ACHN (cell line): ENCODE data around the gene CR1.
"Not testable (repeated sequence)": the region's sequence is repeated elsewhere in the genome, so short reads cannot be mapped to it uniquely, and the experiment has no call there.

Source experiments
- DNase-seq: peaks from one replicate; pipeline ENCODE4 v3.0.0-alpha.2; 2015
- in situ Hi-C: cut with HindIII; loops from 2 replicates; pipeline ENCODE4 v1.10.0; 2017; ENCODE audit warnings: low sequenced_read_pairs, low pct_ligation_motif_present, low pct_unique_long_range_greater_than_20kb

CR1 gene

GRCh38 chr1:207571926-207572325, 76.0 kb downstream of the CR1 start:
- in situ Hi-C loops, DNase-seq: not testable (repeated sequence)

- DNase-seq, in situ Hi-C loops: not testable (repeated sequence)
Observed at GRCh38 chr1:207573074-207573473, 77.1 kb downstream of the CR1 start.

- DNase-seq, in situ Hi-C loops: not testable (repeated sequence)
Observed at GRCh38 chr1:207575381-207575780, 79.4 kb downstream of the CR1 start.

- peak; percentile 35 for DNase-seq
- in situ Hi-C loops, result no loop called here
Observed at GRCh38 chr1:207578796-207579435, 83.0 kb downstream of the CR1 start.

GRCh38 chr1:207579436-207579799, 83.5 kb downstream of the CR1 start:
- DNase-seq, result peak; percentile 71
- in situ Hi-C loops, result no loop called here

- in situ Hi-C loops, result no loop called here
Observed at GRCh38 chr1:207581496-207582153, 85.7 kb downstream of the CR1 start.

GRCh38 chr1:207589506-207589905, 93.5 kb downstream of the CR1 start:
- DNase-seq, in situ Hi-C loops: not testable (repeated sequence)

More at GRCh38 chr1:207581496-207582153, 85.7 kb downstream of the CR1 start:
- no peak for DNase-seq

GRCh38 chr1:207591205-207591604, 95.2 kb downstream of the CR1 start:
- DNase-seq, in situ Hi-C loops: not testable (repeated sequence)

- DNase-seq, in situ Hi-C loops: not testable (repeated sequence)
Observed at GRCh38 chr1:207594095-207594494, 98.1 kb downstream of the CR1 start.

GRCh38 chr1:207603777-207604176, 107.8 kb downstream of the CR1 start:
- DNase-seq, result no peak
- in situ Hi-C loops, result no loop called here

- no peak for DNase-seq
- in situ Hi-C loops, result no loop called here
Observed at GRCh38 chr1:207605444-207606361, 109.7 kb downstream of the CR1 start.

GRCh38 chr1:207606362-207606755, 110.4 kb downstream of the CR1 start:
- in situ Hi-C loops, result no loop called here
- DNase-seq, result no peak

GRCh38 chr1:207612762-207613161, 116.8 kb downstream of the CR1 start:
- no peak for DNase-seq
- in situ Hi-C loops, result no loop called here

- in situ Hi-C loops, result no loop called here
- DNase-seq, result peak; percentile 68
Observed at GRCh38 chr1:207619871-207620542, 124.0 kb downstream of the CR1 start.

- in situ Hi-C loops, result no loop called here
- DNase-seq, result no peak
Observed at GRCh38 chr1:207620543-207620893, 124.6 kb downstream of the CR1 start.

GRCh38 chr1:207625504-207626071, 129.6 kb downstream of the CR1 start:
- in situ Hi-C loops, DNase-seq: not testable (repeated sequence)

GRCh38 chr1:207626972-207627337, 131.0 kb downstream of the CR1 start:
- in situ Hi-C loops, result no loop called here
- DNase-seq, result no peak

GRCh38 chr1:207627496-207627895, 131.5 kb downstream of the CR1 start:
- DNase-seq, result no peak
- in situ Hi-C loops, result no loop called here

GRCh38 chr1:207628776-207629175, 132.8 kb downstream of the CR1 start:
- in situ Hi-C loops, result no loop called here
- no peak for DNase-seq
